H1 (cell line): ENCODE results near the gene SOX13. TPM values are rescaled to one million over a fixed set of nuclear protein-coding genes. Genes with fewer than 3 reads are reported as not detected.

Source experiments
- CTCF ChIA-PET: fragments of 300-600 bp; sonication (Branson Sonifier 250); formaldehyde crosslinking; loops from one replicate; lab custom pipeline; 2021; ENCODE audit not compliant: partially characterized antibody; lab: Charles Lee
- POLR2A ChIA-PET: fragments of 300-600 bp; sonication (Branson Sonifier 250); formaldehyde crosslinking; loops from one replicate; lab custom pipeline; 2021; ENCODE audit warnings: inconsistent platforms; ENCODE audit not compliant: partially characterized antibody; lab: Charles Lee
- DNase-seq, 2 experiments: peaks; one replicate each; pipeline versions ENCODE4 v3.0.0 to v3.0.0-alpha.2; 2010 to 2022; ENCODE audit warnings: low spot score in 2 of 2, low read depth in 1 of 2, mixed read lengths in 1 of 2
- FAIRE-seq: peaks from 2 replicates; lab custom pipeline; 2011; peaks lifted over from hg19 to GRCh38; lab: Jason Lieb, UNC
- H2AFZ ChIP-seq: 2 replicates; pipeline ENCODE4 v1.8.1; 2012; ENCODE audit warnings: low read length, inconsistent platforms
- H2AK5ac ChIP-seq: 2 replicates; pipeline ENCODE4 v1.6.1; 2013; ENCODE audit warnings: low read depth, low read length
- H2BK120ac ChIP-seq: replicated peaks from 2 replicates; pipeline ENCODE3; 2013; ENCODE audit warnings: low read depth, low read length, inconsistent platforms
- H2BK12ac ChIP-seq: 2 replicates; pipeline ENCODE4 v1.6.1; 2013; ENCODE audit warnings: low read depth, low read length
- H2BK15ac ChIP-seq: 2 replicates; pipeline ENCODE4 v1.6.1; 2013; ENCODE audit warnings: low read length
- H2BK20ac ChIP-seq: 2 replicates; pipeline ENCODE4 v1.6.1; 2013; ENCODE audit warnings: low read length
- H2BK5ac ChIP-seq: 2 replicates; pipeline ENCODE4 v1.6.1; 2013; ENCODE audit warnings: low read depth, low read length
- H3K14ac ChIP-seq: 2 replicates; pipeline ENCODE4 v1.6.1; 2013; ENCODE audit warnings: inconsistent platforms; ENCODE audit not compliant: insufficient read length
- H3K18ac ChIP-seq: 2 replicates; pipeline ENCODE4 v1.6.1; 2013; ENCODE audit warnings: low read length; ENCODE audit errors: extremely low read depth
- H3K23ac ChIP-seq: 2 replicates; pipeline ENCODE4 v1.6.1; 2013; ENCODE audit warnings: inconsistent platforms; ENCODE audit not compliant: insufficient read length
- H3K23me2 ChIP-seq: 2 replicates; pipeline ENCODE4 v1.6.1; 2013; ENCODE audit warnings: low read depth, low read length
- H3K27ac ChIP-seq: 2 replicates; pipeline ENCODE4 v1.6.1; 2011; ENCODE audit warnings: low read depth, low read length, inconsistent platforms
- H3K27me3 ChIP-seq, 4 experiments: replicated peaks in 1 of 4; 1 replicate in 1 of 4; 2 replicates in 3 of 4; pipeline versions ENCODE4 v1.6.1 to v1.8.1; 2011 to 2013; ENCODE audit warnings: low read length in 3 of 4, mild to moderate bottlenecking in 3 of 4, inconsistent platforms in 2 of 4, mixed read lengths in 2 of 4, moderate library complexity in 1 of 4; ENCODE audit not compliant: control insufficient read depth in 3 of 4, insufficient read depth in 3 of 4; ENCODE audit errors: extremely low read depth in 1 of 4
- H3K36me3 ChIP-seq, 4 experiments: 2 replicates each; pipeline versions ENCODE4 v1.6.1 to v1.8.1; 2011 to 2013; ENCODE audit warnings: mild to moderate bottlenecking in 4 of 4, low read length in 3 of 4, moderate library complexity in 2 of 4, control low read depth in 1 of 4, inconsistent platforms in 1 of 4; ENCODE audit not compliant: insufficient read depth in 4 of 4, control insufficient read depth in 2 of 4
- H3K4ac ChIP-seq: replicated peaks from 2 replicates; pipeline ENCODE3; 2013; ENCODE audit warnings: low read length, low read depth, mixed read lengths, inconsistent platforms; ENCODE audit not compliant: insufficient read length
- H3K4me1 ChIP-seq, 4 experiments: replicated peaks in 1 of 4; 1 replicate in 1 of 4; 2 replicates in 3 of 4; pipeline versions ENCODE4 v1.6.1 to v1.8.1; 2011 to 2013; ENCODE audit warnings: low read length in 3 of 4, inconsistent platforms in 2 of 4, mixed read lengths in 1 of 4; ENCODE audit not compliant: insufficient read depth in 4 of 4, control insufficient read depth in 3 of 4
- H3K4me2 ChIP-seq, 2 experiments: 2 replicates each; pipeline versions ENCODE4 v1.6.1 to v1.8.1; 2011 to 2013; ENCODE audit warnings: low read depth in 2 of 2, low read length in 2 of 2, control low read depth in 1 of 2, inconsistent platforms in 1 of 2, mild to moderate bottlenecking in 1 of 2; ENCODE audit not compliant: insufficient read depth in 1 of 2
- H3K4me3 ChIP-seq, 4 experiments: fragments of 200-600, 300-600 bp in 1 of 4; sonication (generic), shearing (Covaris generic), sonication (Bioruptor Twin) in 1 of 4; 2 replicates each; pipeline versions ENCODE4 v1.5.1 to v1.8.1; 2011 to 2016; ENCODE audit warnings: low read length in 4 of 4, low read depth in 3 of 4, control low read depth in 2 of 4, inconsistent platforms in 2 of 4, mild to moderate bottlenecking in 2 of 4, mixed read lengths in 1 of 4, moderate library complexity in 1 of 4; ENCODE audit not compliant: insufficient read depth in 2 of 4; ENCODE audit errors: extremely low read depth in 1 of 4
- H3K56ac ChIP-seq: replicated peaks from 2 replicates; pipeline ENCODE3; 2013; ENCODE audit warnings: low read depth, mild to moderate bottlenecking, mixed read lengths, low read length, inconsistent platforms; ENCODE audit not compliant: insufficient read length
- H3K79me1 ChIP-seq: 2 replicates; pipeline ENCODE4 v1.6.1; 2013; ENCODE audit warnings: low read depth, low read length, control low read depth
- H3K79me2 ChIP-seq, 2 experiments: 2 replicates each; pipeline versions ENCODE4 v1.6.1 to v1.8.1; 2012 to 2013; ENCODE audit warnings: low read length in 2 of 2, mild to moderate bottlenecking in 2 of 2, inconsistent platforms in 1 of 2; ENCODE audit not compliant: insufficient read depth in 2 of 2, control insufficient read depth in 1 of 2
- H3K9ac ChIP-seq, 4 experiments: replicated peaks in 1 of 4; 1 replicate in 1 of 4; 2 replicates in 3 of 4; pipeline versions ENCODE4 v1.6.1 to v1.8.1; 2011 to 2013; ENCODE audit warnings: low read depth in 3 of 4, low read length in 3 of 4, control low read depth in 2 of 4, mild to moderate bottlenecking in 2 of 4, moderate library complexity in 2 of 4, inconsistent platforms in 1 of 4; ENCODE audit errors: extremely low read depth in 1 of 4
- H3K9me3 ChIP-seq, 2 experiments: 2 replicates each; pipeline versions ENCODE4 v1.6.1 to v1.8.1; 2012 to 2013; ENCODE audit warnings: mild to moderate bottlenecking in 2 of 2, moderate library complexity in 2 of 2, control low read depth in 1 of 2, inconsistent platforms in 1 of 2, low read depth in 1 of 2, low read length in 1 of 2, mixed read lengths in 1 of 2; ENCODE audit not compliant: insufficient read depth in 2 of 2
- H4K20me1 ChIP-seq, 2 experiments: replicated peaks in 1 of 2; 2 replicates each; pipeline versions ENCODE3 to v1.8.1; 2011 to 2013; ENCODE audit warnings: inconsistent platforms in 2 of 2, low read length in 2 of 2, mild to moderate bottlenecking in 1 of 2; ENCODE audit not compliant: insufficient read depth in 2 of 2, control insufficient read depth in 1 of 2
- H4K5ac ChIP-seq: 2 replicates; pipeline ENCODE4 v1.6.1; 2013; ENCODE audit warnings: low read length, low read depth, mixed read lengths, inconsistent platforms; ENCODE audit not compliant: insufficient read length
- H4K8ac ChIP-seq: 2 replicates; pipeline ENCODE4 v1.8.0; 2013; ENCODE audit warnings: mild to moderate bottlenecking, moderate library complexity, low read length, inconsistent platforms; ENCODE audit not compliant: insufficient read depth; ENCODE audit errors: extremely low read depth
- H4K91ac ChIP-seq: replicated peaks from 2 replicates; pipeline ENCODE3; 2013; ENCODE audit warnings: low read length, mixed read lengths, inconsistent platforms; ENCODE audit not compliant: insufficient read length
- ATF3 ChIP-seq: IDR thresholded peaks from 2 replicates; pipeline ENCODE4 v1.6.1; 2011; ENCODE audit warnings: low read depth, mild to moderate bottlenecking, low read length; ENCODE audit not compliant: insufficient read depth
- BCL11A ChIP-seq, 2 experiments: IDR thresholded peaks; one replicate each; pipeline ENCODE4 v1.6.1; 2011; ENCODE audit warnings: low read depth in 2 of 2, low read length in 2 of 2, mild to moderate bottlenecking in 2 of 2
- BRCA1 ChIP-seq: IDR thresholded peaks from 2 replicates; pipeline ENCODE4 v1.6.1; 2012; ENCODE audit warnings: low read depth, low read length, improper control_type of control experiment
- CBX5 ChIP-seq: fragments of 300-800, 300-1000 bp; sonication (generic); IDR thresholded peaks from 2 replicates; pipeline ENCODE4 v1.7.1; 2016; ENCODE audit warnings: antibody characterized with exemption, low read length, low read depth
- EZH2 ChIP-seq: fragments of 200-600 bp; sonication (generic); IDR thresholded peaks from 2 replicates; pipeline ENCODE4 v1.7.1; 2012; ENCODE audit warnings: low read depth, mild to moderate bottlenecking, moderate library complexity, low read length, inconsistent platforms; ENCODE audit not compliant: severe bottlenecking
- HDAC2 ChIP-seq, 2 experiments: fragments of 300-600 bp in 1 of 2; sonication (generic) in 1 of 2; IDR thresholded peaks; 2 replicates each; pipeline ENCODE4 v1.6.1; 2011 to 2012; ENCODE audit warnings: low read depth in 2 of 2, low read length in 2 of 2, mild to moderate bottlenecking in 2 of 2, moderate library complexity in 2 of 2, borderline replicate concordance in 1 of 2, inconsistent platforms in 1 of 2
- HDAC6 ChIP-seq: IDR thresholded peaks from one replicate; pipeline ENCODE4 v1.7.1; 2012; ENCODE audit warnings: low read depth, mild to moderate bottlenecking, inconsistent platforms, low read length, moderate library complexity
- JUN ChIP-seq: IDR thresholded peaks from 2 replicates; pipeline ENCODE4 v1.6.1; 2011; ENCODE audit warnings: low read depth, mild to moderate bottlenecking, improper control_type of control experiment, low read length
- MAFK ChIP-seq: IDR thresholded peaks from 2 replicates; pipeline ENCODE4 v1.6.1; 2012; ENCODE audit warnings: low read depth, mild to moderate bottlenecking, improper control_type of control experiment, low read length
- NANOG ChIP-seq: IDR thresholded peaks from 2 replicates; pipeline ENCODE4 v1.6.1; 2011; ENCODE audit warnings: low read length, low read depth, mild to moderate bottlenecking, inconsistent platforms; ENCODE audit not compliant: insufficient read depth, poor library complexity, severe bottlenecking
- SIN3A ChIP-seq, 2 experiments: IDR thresholded peaks in 1 of 2; conservative IDR thresholded peaks in 1 of 2; 2 replicates each; pipeline ENCODE4 v1.6.1; 2011 to 2012; ENCODE audit warnings: low read length in 2 of 2, improper control_type of control experiment in 1 of 2, low read depth in 1 of 2, mild to moderate bottlenecking in 1 of 2
- SP2 ChIP-seq: IDR thresholded peaks from 2 replicates; pipeline ENCODE4 v1.6.1; 2012; ENCODE audit warnings: mild to moderate bottlenecking, low read length, inconsistent platforms
- SUZ12 ChIP-seq: fragments of 200-600 bp; sonication (generic); IDR thresholded peaks from 2 replicates; pipeline ENCODE4 v1.6.1; 2012; ENCODE audit warnings: mild to moderate bottlenecking, inconsistent platforms, low read length, moderate library complexity, mixed read lengths
- WGBS, 2 experiments: shearing (Covaris generic) in 1 of 2; methylation state at CpG; one replicate each; pipeline versions ENCODE4 v1.1.6 to v1.1.7; 2013 to 2015; ENCODE audit warnings: low lambda C conversion rate in 2 of 2, mixed read lengths in 2 of 2, inconsistent platforms in 1 of 2, low coverage in 1 of 2, missing lambda C conversion rate in 1 of 2; ENCODE audit not compliant: insufficient replicate concordance in 2 of 2, insufficient coverage in 1 of 2, insufficient read length in 1 of 2; ENCODE audit errors: extremely low coverage in 1 of 2, missing lambda C conversion rate in 1 of 2; 5-methylcytosine and 5-hydroxymethylcytosine counted together
- polyA plus RNA-seq, 7 experiments: library from polyadenylated mRNA; depleted of rRNA in 3 of 7; stranded (reverse) in 5 of 7; unstranded in 2 of 7; fragments of >200 nt in 5 of 7; fragments of 200-250 nt in 2 of 7; gene quantifications; 1 replicate in 5 of 7; 2 replicates in 1 of 7; 4 replicates in 1 of 7; pipeline versions ENCODE4 v1.2.1 to v1.2.3, GENCODE V29; 2011 to 2013; ENCODE audit warnings: missing spikeins in 2 of 7, mixed read lengths in 2 of 7
- total RNA-seq: library from RNA; stranded (reverse); fragmentation: NEBNext Ultra II Directional; extraction: Animal tissue kit (Norgen Biotek cat#: 25700); gene quantifications from 2 replicates; pipeline ENCODE4 v1.2.1, GENCODE V29; 2021

Gene SOX13
- total and polyA plus RNA-seq, 2 of the 8 experiments (the other 6 are each of a cell fraction or from before 2014, with no cell fraction given), result 113 to 173 TPM

DNA sequence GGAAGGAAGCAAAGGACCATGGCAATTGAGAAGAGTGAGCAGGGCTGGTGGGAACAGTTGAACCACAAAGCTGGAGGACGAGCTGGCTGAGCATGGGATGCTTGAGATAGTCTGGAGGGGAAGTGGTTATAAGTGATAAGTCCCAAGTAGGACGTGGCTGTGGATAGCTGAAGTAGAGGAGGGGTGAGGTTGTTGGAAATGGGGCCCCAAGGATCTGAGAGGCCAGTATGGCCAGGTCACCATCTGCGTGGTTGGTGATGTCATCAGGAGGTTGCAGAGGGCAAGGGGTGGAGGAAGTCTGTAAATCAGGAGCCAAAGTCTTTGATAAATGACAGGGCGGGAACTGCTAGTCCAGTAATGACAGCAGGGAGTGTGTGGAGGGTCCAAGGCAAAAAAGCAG is 104.2 kb downstream of the SOX13 start:
- H2BK12ac ChIP-seq, result no peak overlapping the region
- H2BK20ac ChIP-seq, result no peak overlapping the region
- no peaks in the 10 kb centered on the region for H3K79me2 ChIP-seq
- no peaks in the 10 kb centered on the region for H3K23me2 ChIP-seq
- H4K5ac ChIP-seq, result no peak overlapping the region
- H3K4me3 ChIP-seq, result no peak overlapping the region
- no peak overlapping the region for H3K27ac ChIP-seq
- no peak overlapping the region for H2BK120ac ChIP-seq
- no peak overlapping the region for H3K9ac ChIP-seq
- no peak overlapping the region for H3K56ac ChIP-seq
- FAIRE-seq (no peak), DNase-seq (no peak)
- H3K18ac ChIP-seq, result no peak overlapping the region
- H4K91ac ChIP-seq, result no peak overlapping the region
- no peaks in the 10 kb centered on the region for H3K9me3 ChIP-seq
- no peak overlapping the region for H3K23ac ChIP-seq
- ChIA-PET POLR2A (no interaction called here), CTCF (interaction anchor here (0.8 to 10.6 kb wide), 11 partner anchors 10 to 186 kb away, joined by 3 to 106 read pairs (median 4); partner anchors contain the start of gene KISS1)
- H3K4ac ChIP-seq, result no peak overlapping the region
- no peak overlapping the region for H3K14ac ChIP-seq
- H3K27me3 ChIP-seq, result 0 out of 7 replicates have a peak, but pooled peaks cover 0 to 2% (median 0%) of the 10 kb centered on the region in 4 experiments
- H3K4me1 ChIP-seq, result no peaks in the 10 kb centered on the region
- WGBS, 2 experiments, result 77% methylated on average over 4 of the region's 4 CpGs; no CpG with 5 or more reads in 1 of the 2 experiments
- no peak overlapping the region for H2AK5ac ChIP-seq
- no peak overlapping the region for H2AFZ ChIP-seq
- H3K79me1 ChIP-seq, result no peaks in the 10 kb centered on the region
- no peak overlapping the region for H2BK15ac ChIP-seq
- H3K36me3 ChIP-seq, result no peaks in the 10 kb centered on the region
- H4K20me1 ChIP-seq, result no peaks in the 10 kb centered on the region
- H2BK5ac ChIP-seq, result no peak overlapping the region
- no peak overlapping the region for H3K4me2 ChIP-seq
- H4K8ac ChIP-seq, result no peak overlapping the region
- TF ChIP-seq SP2, result no peak
- TF ChIP-seq HDAC2 (IDR thresholded peaks at IDR 0.05; ENCODE audit: borderline replicate concordance in 1 of 2, low read depth in 2 of 2, low read length in 2 of 2), result no peak
- TF ChIP-seq BRCA1, result no peak
- no peak for TF ChIP-seq MAFK
- no peak for TF ChIP-seq NANOG
- no peak for TF ChIP-seq HDAC6
- no peak for TF ChIP-seq ATF3
- TF ChIP-seq SIN3A (conservative IDR thresholded peaks at IDR 0.05 in 1 of 2, IDR thresholded peaks at IDR 0.05 in 1 of 2; ENCODE audit: low read depth in 1 of 2, low read length in 2 of 2), result no peak
- TF ChIP-seq EZH2, result no peak
- no peak for TF ChIP-seq CBX5
- no peak for TF ChIP-seq SUZ12
- TF ChIP-seq JUN, result no peak
- TF ChIP-seq BCL11A (IDR thresholded peaks at IDR 0.05; ENCODE audit: low read depth in 2 of 2, low read length in 2 of 2), result no peak
